Nephron (organoid): Measurements from ENCODE around the gene RGS18.

Experiments
- H3K27ac Mint-ChIP-seq, 3 experiments: 2 replicates each; pipeline ENCODE4 v1.8.0; 2020; ENCODE audit warnings: mixed read lengths in 3 of 3, mild to moderate bottlenecking in 2 of 3, moderate library complexity in 1 of 3
- H3K27me3 Mint-ChIP-seq: 2 replicates; pipeline ENCODE4 v1.8.0; 2021; ENCODE audit warnings: low read depth, mild to moderate bottlenecking, moderate library complexity, mixed read lengths
- H3K36me3 Mint-ChIP-seq: 2 replicates; pipeline ENCODE4 v1.8.0; 2020; ENCODE audit warnings: low read depth, mixed read lengths
- H3K4me1 Mint-ChIP-seq: 2 replicates; pipeline ENCODE4 v1.8.0; 2020; ENCODE audit warnings: mixed read lengths
- H3K4me3 Mint-ChIP-seq, 3 experiments: 2 replicates each; pipeline ENCODE4 v1.8.0; 2020; ENCODE audit warnings: mild to moderate bottlenecking in 3 of 3, mixed read lengths in 3 of 3, moderate library complexity in 2 of 3
- H3K9me3 Mint-ChIP-seq: 2 replicates; pipeline ENCODE4 v1.8.0; 2020; ENCODE audit warnings: mixed read lengths
- TF ChIP-seq, protein P1 (sequence below), 3 experiments: fragments of 200-600 bp; sonication (generic); IDR thresholded peaks; one replicate each; pipeline ENCODE4 v1.5.0; 2021; ENCODE audit warnings: antibody characterized with exemption in 3 of 3; ENCODE audit not compliant: unreplicated experiment in 3 of 3

RGS18 gene

DNA sequence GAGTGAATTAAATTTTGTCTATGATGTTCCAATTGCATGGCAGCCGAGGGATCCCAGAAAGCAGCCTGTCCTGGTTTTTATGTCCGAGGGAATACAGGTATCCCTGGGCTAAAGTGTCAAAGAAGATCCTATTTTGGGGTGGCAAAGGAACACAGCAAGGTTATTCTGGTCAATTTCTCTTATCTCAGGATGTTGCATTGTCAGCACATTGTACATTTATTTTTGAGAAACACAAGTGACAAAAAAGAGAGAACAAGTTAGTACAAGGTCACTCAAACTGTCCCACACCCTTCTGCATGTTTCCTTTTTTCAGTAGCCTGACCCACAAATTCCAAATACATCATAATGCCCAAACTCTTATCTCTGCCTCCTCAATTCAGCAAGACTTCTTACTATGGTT lies 17.7 kb downstream of the RGS18 start:
- Mint-ChIP-seq H3K9me3 (peaks cover 2% of the 10 kb centered on the region), H3K27me3 (no peaks in the 10 kb centered on the region), H3K4me1 (no peaks in the 10 kb centered on the region), H3K4me3 (no peak overlapping the region), H3K36me3 (no peaks in the 10 kb centered on the region), H3K27ac (no peak overlapping the region)
- TF ChIP-seq, protein P1, sequence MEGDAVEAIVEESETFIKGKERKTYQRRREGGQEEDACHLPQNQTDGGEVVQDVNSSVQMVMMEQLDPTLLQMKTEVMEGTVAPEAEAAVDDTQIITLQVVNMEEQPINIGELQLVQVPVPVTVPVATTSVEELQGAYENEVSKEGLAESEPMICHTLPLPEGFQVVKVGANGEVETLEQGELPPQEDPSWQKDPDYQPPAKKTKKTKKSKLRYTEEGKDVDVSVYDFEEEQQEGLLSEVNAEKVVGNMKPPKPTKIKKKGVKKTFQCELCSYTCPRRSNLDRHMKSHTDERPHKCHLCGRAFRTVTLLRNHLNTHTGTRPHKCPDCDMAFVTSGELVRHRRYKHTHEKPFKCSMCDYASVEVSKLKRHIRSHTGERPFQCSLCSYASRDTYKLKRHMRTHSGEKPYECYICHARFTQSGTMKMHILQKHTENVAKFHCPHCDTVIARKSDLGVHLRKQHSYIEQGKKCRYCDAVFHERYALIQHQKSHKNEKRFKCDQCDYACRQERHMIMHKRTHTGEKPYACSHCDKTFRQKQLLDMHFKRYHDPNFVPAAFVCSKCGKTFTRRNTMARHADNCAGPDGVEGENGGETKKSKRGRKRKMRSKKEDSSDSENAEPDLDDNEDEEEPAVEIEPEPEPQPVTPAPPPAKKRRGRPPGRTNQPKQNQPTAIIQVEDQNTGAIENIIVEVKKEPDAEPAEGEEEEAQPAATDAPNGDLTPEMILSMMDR (IDR thresholded peaks at IDR 0.05; ENCODE audit: unreplicated experiment in 3 of 3): no peak

DNA sequence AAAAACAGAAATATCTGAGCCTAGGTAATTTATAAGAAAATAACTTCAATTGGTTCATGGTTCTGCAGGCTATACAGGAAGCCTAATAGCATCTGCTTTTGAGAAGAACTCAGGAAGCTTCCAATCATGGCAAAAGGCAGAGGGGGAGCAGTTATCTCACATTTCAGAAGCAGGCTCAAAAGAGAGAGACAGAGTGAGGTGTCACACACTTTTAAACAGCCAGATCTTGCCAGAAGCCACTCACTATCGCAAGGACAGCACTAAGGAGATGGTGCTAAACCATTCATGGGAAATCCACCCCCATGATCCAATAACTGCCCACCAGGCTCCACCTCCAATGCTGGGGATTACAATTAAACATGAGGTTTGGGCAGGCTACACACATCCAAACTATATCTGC lies 25.5 kb downstream of the RGS18 start:
- Mint-ChIP-seq H3K27ac (no peak overlapping the region), H3K27me3 (no peaks in the 10 kb centered on the region), H3K4me3 (no peak overlapping the region), H3K4me1 (no peaks in the 10 kb centered on the region), H3K9me3 (no peaks in the 10 kb centered on the region), H3K36me3 (no peaks in the 10 kb centered on the region)
- TF ChIP-seq, protein P1 (IDR thresholded peaks at IDR 0.05; ENCODE audit: unreplicated experiment in 3 of 3): no peak

DNA sequence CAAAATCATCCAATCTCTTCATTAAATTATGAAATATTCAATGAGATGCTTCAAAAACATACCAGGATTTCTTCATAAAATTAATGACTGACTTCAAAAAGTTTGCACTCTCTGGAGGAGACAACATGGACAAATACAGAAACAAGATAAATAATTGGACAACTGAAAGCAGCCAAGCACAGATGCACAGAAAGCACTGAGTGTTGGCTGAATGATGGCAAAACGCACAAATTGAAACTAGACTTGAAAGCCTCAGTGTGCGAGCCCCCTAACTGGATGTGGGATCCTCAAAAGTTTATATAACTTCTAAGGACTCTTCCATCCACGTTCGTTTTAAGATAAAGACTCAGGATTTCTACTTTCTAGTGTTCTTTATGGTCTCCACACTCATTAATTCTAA lies 27.9 kb downstream of the RGS18 start:
- Mint-ChIP-seq H3K9me3 (no peaks in the 10 kb centered on the region), H3K4me3 (no peak overlapping the region), H3K27me3 (no peaks in the 10 kb centered on the region), H3K27ac (no peak overlapping the region), H3K36me3 (no peaks in the 10 kb centered on the region), H3K4me1 (no peaks in the 10 kb centered on the region)
- TF ChIP-seq, protein P1 (IDR thresholded peaks at IDR 0.05; ENCODE audit: unreplicated experiment in 3 of 3): no peak

DNA sequence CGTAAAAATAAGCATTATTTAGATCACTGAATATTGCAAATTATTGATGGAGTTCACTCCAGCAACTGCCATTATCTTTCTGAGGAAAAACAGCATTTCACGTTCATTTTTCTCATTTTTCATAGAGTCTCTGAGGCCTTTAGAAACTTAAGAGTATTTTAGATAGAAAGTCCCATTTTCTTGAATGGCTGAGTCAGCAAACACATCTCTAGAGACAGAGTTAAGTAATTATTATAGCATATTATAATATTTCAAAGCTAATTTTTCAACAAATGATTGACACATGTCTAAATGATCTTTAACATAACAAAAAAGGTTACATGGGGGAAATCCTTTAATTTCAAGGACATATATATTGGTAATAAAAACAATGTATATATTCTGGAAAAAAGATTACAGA lies 31.8 kb downstream of the RGS18 start:
- no peaks in the 10 kb centered on the region for H3K9me3 Mint-ChIP-seq
- no peaks in the 10 kb centered on the region for H3K36me3 Mint-ChIP-seq
- H3K27me3 Mint-ChIP-seq: no peaks in the 10 kb centered on the region
- no peak overlapping the region for H3K27ac Mint-ChIP-seq
- TF ChIP-seq, protein P1 (IDR thresholded peaks at IDR 0.05; ENCODE audit: unreplicated experiment in 3 of 3): no peak
- no peak overlapping the region for H3K4me3 Mint-ChIP-seq
- no peaks in the 10 kb centered on the region for H3K4me1 Mint-ChIP-seq

DNA sequence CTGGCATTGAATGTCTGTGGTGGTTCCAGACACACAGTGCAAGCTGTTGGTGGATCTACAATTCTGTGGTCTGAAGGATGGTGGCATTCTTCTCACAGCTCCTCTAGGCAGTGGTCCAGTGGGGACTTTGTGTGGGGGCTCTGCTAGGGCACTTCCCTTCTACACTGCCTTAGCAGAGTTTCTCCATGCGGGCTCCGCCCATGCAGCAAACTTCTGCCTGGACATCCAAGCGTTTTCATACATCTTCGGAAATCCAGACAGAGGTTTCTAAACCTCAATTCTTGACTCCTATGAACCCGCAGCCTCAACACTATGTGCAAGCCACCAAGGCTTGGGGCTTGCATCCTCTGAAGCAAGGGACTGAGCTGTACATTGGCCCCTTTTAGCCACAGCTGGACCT lies 43.0 kb downstream of the RGS18 start:
- Mint-ChIP-seq H3K27ac (no peak overlapping the region), H3K4me3 (no peak overlapping the region), H3K4me1 (no peaks in the 10 kb centered on the region), H3K27me3 (no peaks in the 10 kb centered on the region), H3K9me3 (peaks cover 13% of the 10 kb centered on the region), H3K36me3 (peaks cover 6% of the 10 kb centered on the region)
- TF ChIP-seq, protein P1 (IDR thresholded peaks at IDR 0.05; ENCODE audit: unreplicated experiment in 3 of 3): no peak

DNA sequence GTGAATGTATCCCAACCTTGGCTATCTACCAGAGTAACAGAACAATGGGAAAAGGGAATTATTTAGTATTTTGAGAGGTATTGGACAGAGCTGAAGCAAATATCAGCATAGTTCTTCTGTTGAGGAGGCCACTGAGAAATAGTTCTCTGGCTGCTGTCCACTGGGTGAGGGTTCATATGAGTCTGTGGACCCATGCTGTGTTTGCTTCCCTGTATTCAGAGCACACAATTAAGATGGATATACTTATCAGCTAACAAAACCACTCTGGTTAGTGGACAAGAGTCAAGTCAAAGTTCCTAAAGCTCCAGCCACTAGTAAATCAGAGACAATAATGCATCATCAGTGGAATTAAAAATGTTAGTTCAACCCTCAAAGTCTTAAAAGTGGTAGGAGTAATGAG lies 66.1 kb downstream of the RGS18 start:
- Mint-ChIP-seq H3K27me3 (no peaks in the 10 kb centered on the region), H3K4me1 (no peaks in the 10 kb centered on the region), H3K9me3 (peaks cover 3% of the 10 kb centered on the region), H3K27ac (no peak overlapping the region), H3K36me3 (no peaks in the 10 kb centered on the region), H3K4me3 (no peak overlapping the region)
- TF ChIP-seq, protein P1 (IDR thresholded peaks at IDR 0.05; ENCODE audit: unreplicated experiment in 3 of 3): no peak
